Measurements from ENCODE around the gene SUPT7L.
"Not testable (repeated sequence)": the region's sequence is repeated elsewhere in the genome, so short reads cannot be mapped to it uniquely, and the experiment has no call there.

Gene SUPT7L

DNA sequence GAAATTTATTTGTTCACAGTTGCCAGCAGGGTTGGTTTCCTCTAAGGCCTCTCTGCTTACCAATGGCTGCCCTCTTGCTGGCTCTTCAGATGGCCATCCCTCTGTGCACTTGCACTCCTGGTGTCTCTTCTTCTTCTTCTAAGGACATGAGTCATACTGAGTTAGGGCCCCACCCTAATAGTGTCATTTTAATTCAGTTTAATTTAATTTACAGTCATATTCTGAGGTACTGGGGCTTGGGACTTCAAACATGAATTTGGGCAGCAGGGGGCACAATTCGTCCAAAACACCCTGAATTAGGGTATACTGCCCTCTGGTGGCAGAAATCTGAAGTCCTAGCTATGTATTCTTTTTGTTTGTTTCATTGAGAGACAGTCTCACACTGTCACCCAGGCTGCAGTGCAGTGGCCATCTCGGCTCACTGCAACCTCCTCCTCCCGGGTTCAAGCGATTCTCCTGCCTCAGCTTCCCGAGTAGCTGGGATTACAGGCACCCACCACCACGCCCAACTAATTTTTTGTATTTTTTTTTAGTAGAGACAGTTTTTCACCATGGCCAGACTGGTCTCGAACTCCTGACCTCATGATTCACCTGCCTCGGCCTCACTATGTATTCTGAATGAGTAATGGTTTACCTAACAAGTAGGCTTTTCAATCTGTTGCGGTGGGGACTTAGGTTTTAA is 20.1 kb upstream of the SUPT7L start:
- peak; percentile 86 for DNase-seq

DNA sequence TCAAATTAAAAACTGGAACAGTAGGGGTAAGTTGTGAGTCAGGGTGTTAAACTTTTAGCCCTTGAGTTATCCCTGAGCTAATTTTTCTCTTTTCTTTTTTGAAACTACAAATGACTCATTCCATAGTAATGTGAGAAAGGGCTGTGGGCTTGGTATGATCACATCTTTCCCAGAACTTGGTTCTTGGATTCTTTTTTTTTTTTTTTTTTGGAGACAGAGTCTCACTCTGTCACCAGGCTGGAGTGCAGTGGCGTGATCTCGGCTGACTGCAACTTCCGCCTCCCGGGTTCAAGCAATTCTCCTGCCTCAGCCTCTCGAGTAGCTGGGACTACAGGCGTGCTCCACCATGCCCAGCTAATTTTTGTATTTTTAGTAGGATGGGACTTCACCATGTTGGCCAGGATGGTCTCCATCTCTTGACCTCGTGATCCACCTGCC is 18.9 kb upstream of the SUPT7L start:
- not testable (repeated sequence) for DNase-seq

DNA sequence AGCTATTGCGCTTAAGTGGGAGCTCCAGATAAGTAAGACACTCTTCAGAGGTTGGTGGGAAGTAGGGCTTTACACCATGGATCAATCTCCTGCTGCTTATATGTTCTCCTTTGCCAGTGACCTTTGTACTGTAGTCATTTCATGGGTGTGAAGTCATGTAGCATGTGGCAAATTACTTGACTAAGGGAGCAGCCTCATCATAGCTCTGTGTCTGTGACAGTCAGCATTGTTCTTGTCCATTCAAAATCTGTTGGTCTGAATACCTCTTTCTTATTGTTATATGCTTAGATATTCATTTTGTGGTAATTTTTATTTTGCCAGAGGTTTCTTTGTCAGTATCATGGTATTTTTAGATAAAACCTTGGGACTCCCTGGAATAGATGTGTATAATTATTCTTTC is 18.4 kb upstream of the SUPT7L start:
- no peak for DNase-seq

DNA sequence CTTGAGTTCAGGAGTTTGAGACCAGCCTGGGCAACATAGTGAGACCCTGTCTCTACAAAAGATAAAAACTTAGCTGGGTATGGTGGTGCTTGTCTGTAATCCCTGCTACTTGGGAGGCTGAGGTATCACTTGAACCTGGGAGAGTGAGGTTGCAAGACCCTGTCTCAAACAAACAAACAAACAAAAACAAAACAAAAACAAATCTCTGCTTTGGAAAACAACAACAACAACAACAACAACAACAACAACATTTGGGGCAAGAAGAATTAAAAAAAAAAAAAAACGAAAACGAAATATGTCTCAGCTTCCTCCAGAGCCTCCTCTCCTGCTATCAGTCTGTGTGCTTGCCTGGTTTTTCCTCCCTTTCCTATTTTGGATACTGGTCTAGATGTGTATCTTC is 17.2 kb upstream of the SUPT7L start:
- no peak for DNase-seq

DNA sequence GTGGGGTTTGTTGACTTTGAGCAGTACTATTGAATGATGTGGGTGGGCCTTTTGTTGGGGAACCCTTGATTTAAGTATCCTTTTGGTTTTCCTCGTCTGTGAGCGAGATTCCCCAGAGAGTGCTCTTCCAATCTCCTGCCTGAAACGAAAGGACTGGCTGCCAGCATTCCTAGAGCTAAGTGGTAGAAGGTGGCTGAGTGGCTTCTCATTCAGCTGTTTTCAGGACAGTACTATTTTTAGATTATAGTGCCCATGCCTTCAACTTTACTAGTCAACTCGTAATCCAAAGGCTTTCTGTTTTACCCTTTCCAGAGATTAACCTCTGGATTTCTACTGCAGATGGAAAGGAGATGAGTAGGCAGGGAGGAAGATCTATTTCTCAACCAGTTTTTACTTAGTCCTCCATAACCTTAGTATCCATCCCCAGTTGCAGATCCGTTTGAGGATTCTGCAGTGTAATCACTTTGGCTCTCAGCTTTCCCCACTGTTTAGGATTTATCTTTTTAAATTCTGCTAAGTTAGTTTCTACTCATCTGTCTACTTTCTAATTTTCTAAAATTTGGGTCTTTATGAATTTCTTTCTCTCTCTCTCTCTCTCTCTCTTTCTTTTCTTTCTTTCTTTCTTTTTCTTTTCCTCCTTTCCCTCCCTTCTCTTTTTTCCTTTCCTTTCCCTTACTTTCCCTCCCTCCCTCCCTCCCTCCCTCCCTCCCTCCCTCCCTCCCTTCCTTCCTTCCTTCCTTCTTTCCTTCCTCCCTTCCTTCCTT is 9.5 kb upstream of the SUPT7L start:
- no peak for DNase-seq

DNA sequence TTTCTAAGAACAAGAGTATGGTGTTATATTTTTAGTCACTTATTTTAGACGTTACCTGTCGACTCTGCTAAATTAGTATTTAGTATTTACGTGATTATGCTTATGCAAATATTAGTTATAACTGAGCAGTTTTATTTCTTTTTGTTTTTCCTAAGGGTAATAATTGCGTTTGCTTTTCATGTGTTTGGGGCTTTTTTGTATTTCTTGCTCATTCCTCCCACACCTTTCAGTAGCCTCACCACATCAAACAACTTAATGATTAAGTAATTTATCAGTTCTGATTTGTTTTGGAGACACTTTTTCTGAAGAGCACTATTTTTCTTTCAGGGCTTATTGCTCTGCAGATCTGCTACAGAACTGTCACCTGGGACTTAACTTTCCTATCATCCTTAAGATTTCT is 7.8 kb upstream of the SUPT7L start:
- DNase-seq: no peak

DNA sequence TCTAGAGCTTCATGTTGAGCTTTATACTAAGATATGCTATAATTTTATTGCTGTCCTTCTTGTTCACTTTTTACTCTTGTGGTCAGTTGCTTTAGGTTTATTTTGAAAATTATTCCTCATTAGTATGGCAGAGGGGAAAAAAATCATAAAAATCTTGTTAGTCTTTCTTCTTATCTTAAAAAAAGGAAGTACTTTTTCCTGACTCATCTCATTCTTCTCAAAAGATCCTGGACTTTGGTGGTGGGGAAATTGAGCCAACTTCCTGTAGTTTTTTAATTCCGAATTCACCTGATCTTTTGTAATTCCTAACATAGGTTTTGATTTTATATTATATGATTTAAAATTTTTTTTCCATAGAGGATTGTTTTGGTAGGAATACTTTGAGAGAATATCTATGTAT is 4.0 kb upstream of the SUPT7L start:
- no peak for DNase-seq

DNA sequence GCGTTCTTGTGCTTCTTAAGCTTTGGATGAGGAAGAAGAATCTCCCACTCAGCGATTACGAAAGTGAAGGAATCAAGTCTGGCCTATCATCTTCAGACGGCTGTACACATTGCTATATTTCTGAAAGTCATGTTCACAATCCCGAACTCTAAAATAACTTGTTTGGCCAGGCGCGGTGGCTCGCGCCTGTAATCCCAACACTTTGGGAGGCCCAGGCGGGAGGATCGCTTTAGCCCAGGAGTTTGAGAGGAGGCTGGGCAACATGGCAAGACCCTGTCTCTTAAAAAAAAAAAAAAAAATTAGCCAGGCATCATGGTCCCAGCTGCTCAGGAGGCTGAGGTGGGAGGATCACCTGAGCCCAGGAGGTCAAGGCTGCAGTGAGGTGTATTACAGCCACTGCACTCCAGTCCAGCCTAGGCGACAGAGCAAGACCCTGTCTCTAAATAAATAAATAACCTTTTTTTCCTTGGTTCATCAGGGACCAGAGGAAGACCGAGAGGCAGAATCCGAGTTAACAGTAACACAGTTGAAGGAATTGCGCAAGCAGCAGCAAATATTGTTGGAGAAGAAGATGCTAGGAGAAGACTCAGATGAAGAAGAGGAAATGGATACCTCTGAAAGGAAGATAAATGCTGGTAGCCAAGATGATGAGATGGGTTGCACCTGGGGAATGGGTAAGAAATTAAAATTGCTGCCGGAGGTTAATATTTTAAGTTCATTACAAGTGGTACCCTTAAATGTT is 1.4 kb upstream of the SUPT7L start:
- DNase-seq: no peak

DNA sequence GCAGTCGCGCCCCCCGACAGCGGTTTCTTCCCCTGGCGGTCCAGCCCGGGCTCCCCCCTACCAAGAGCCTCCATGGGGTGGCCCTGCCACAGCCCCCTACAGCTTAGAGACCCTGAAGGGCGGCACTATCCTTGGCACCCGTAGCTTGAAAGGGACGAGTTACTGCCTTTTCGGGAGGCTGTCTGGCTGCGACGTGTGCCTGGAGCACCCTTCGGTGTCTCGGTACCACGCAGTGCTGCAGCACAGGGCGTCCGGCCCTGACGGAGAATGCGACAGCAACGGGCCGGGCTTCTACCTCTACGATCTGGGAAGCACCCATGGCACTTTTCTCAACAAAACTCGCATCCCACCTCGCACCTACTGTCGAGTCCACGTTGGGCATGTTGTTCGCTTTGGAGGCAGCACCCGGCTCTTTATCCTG is 750 bp upstream of the SUPT7L start:
- DNase-seq: no peak

DNA sequence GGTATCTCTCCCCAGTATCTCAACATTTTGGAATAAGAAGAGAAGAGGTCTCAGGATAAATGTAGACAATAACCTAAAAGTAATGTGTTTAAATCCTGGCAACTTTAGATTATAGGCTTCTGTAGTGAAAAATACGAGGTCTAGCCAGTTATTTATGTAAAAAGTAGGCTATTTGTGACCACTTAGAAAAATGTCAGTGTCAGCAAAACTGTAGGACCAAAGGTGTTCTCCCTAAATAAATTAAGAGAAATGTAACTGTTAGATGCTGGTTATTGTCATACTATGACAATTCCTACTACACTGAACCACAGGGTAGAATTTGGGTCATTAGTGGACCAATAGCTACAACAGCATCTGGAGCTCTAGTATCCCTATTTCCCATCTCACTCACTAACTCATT is 2.0 kb downstream of the SUPT7L start:
- no peak for DNase-seq

DNA sequence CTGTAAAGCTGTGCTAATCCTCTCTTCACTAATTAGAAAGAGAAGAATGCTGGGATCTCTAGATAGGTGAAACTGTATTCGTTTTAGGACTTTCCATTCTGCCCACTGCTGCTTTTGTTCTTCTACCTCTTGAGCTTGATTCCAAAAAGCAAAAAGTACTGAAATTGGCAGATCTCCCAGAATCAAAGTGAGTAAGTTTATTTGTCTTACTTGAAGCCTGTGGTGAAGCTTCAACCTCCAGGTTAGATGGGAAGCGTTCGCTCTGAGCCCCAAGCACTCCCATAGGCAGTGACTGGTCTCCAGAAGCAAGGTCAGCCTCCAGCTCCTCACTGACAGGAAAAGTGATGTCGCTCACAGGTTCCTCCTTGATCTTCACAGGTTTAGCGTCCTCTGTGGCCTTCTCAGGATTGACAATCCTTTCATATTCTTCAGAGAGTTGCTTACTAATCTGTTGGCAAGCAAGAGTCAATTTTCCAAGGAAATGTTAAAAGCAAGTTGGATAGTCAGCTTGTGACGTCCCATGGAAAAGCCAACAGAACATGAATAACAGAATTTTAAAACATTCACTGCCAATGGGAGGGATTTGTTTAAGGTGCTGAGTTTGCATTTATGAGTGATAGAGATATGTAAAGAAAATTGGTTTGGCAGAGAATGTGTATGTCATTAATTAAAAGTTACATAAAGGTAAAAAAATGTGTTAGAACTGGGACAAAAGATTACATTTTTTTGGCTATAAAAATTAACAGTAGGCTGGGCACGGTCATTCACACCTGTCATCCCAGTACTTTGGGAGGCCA is 8.1 kb downstream of the SUPT7L start:
- no peak for DNase-seq

DNA sequence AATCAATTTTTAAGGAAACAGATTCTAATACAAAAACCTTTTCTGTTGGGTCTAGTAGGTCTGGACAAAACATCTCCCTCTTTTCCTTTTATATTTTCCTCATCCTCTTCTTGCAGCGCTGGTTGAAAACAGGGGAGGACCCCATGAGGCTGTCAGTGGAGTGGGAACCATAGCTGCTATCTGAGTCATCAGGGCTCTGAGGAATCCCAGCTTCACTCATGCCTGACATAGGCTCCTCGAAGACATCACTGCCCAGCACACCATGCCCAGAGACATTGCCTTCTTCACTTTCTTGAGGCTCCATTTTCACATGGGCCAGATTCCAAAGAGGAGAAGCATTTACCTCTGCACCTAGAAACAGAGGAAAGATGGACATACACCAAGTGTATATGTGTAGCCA is 10.0 kb downstream of the SUPT7L start:
- peak; percentile 56 for DNase-seq

DNA sequence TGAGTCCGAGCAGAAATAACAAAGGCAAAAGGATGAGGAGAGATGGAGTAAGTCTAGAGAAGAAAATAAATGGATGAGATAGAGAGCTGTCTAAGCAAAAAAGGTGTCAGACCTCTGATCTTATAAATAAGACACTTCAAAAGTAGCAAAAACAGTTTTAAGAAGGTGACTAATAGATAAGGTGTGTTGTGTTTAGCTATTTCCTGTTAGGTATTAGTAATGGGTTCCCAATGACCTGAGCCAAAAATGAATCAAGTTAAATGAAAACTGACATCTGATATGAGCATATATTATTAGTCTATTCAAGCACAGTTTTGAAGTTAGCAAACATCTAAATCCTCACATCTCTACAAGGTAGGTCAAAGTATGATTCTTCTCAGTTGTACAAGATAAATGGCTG is 10.6 kb downstream of the SUPT7L start:
- DNase-seq: no peak

DNA sequence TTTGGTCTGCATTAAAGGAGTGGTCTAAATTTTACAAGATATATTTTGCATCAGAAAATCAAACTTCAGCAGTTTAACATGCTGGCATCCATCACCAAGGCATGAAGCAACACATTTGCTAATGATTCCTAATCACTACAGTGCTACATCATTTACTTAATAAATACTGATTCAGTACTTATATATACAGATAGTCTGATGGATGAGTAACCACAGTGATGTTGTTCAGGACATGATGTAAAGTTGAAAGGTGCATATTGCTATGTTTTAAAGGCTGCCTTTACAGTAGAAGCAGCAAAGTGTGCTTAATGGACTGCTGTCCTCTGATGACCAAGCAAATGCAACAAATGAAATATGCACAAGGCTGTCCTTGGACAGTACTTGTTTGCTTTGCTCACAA is 11.1 kb downstream of the SUPT7L start:
- DNase-seq: no peak

DNA sequence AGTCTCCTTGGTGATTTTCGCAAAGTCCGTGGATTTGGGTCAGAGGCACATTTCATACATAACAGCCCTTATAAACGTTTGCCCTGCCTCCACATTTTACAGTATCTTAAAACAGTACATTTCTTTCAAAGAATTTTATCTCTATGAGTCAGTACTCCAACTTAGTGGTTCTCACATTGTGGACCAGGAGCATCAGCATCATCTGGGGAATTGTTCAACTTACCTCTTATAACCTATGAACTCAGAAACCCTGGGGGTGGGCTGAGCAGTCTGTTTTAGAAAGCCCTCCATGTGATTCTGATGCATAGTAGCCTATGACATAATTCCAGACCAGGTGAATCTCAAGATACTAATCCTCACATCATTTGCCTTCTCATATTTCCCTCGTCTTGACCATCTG is 12.4 kb downstream of the SUPT7L start:
- no peak for DNase-seq

DNA sequence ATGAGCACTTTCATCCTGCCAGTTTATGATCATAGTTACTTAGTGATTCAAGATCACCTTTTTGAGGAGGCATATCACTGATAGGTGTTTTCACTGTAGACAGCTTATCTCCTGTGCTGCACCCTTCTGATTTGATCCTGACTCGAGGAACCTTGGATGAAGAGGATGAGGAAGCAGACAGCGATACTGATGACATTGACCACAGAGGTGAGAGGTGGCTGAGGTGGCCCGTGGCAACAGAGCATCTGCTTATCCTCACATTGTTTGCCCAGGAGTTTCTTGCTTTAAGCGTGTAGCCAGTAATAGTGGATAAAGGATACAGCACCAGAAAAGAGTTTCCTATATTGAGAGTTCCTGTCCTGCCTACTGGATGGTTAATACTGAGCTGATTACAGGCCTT is 15.7 kb downstream of the SUPT7L start:
- no peak for DNase-seq

DNA sequence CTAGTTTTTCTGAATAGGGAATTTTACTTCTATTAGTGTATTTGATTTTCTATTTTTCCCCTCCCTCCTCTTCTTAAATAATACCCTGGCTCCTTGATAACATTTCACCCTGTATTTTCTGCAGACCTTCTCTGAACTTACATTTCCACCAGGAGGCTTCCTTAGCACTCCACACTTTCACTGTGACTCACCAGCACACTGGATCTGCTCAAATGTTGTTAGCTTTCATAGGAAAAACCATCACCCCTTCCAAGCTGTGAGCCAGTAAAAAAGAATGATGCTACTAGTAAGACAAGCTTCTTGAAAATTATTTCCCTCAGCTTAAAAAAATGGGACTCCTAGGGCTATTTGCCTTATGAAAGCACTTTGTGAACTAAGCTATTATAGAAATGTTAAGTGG is 16.1 kb downstream of the SUPT7L start:
- no peak for DNase-seq

DNA sequence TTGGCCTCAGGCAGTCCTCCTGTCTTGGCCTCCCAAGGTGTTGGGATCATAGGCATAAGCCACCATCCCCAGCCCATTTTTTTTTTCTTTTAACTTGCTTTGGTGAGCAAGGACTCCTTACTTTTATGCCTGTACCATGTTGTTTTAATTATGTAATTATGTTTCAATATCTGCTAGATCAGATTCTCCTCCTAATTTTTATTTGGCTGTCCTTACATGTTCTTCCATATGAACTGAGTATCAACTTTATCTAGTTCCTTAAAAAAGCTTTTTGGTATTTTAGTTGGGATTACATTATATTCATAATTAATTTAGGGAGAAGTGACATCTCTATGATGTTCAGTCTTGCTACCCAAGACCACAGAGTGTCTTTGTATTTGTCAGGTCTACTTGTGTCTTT is 18.2 kb downstream of the SUPT7L start:
- no peak for DNase-seq

DNA sequence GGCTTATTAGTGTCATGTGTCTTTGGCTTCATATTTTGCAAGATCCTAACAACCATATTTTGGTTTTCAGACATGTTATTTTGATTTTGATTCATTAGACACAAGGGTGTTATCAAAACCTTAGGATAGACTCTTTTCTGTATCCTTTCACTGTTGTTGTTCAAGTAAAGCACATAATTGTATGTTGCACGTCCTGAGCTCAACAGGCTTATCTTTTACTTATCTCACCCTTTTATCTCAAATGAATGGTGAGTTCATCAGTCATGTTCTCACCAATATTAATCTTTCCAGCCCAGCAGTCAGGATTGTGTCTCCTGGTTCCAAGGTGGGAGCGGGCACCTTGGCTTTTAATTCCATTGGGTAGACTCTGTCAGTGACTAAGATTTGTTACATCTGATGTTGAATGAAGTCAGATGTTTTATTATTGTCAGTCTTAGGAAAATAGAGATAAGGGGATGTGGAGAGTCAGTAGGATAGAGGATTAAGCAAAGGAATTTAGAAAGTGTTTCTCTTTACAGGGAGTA is 22.6 kb downstream of the SUPT7L start:
- DNase-seq: no peak

DNA sequence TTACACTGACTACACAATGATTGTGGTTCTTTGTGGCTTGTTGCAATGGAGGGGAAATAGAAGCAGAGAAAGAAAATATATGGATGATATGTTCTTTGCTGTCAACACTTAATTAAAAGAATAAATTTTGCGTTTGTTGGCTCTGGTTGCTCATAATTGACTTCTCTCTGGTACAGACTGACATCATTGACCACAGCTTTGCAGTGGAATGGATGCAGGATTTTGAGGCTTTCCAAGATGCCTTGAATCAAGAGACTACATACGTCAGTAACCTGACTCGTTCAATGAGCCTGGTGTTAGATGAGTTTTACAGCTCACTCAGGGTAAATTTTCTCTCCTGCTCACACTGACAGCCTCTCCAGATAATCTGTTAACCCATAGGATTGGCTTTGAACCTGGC is 24.7 kb downstream of the SUPT7L start:
- no peak for DNase-seq

DNA sequence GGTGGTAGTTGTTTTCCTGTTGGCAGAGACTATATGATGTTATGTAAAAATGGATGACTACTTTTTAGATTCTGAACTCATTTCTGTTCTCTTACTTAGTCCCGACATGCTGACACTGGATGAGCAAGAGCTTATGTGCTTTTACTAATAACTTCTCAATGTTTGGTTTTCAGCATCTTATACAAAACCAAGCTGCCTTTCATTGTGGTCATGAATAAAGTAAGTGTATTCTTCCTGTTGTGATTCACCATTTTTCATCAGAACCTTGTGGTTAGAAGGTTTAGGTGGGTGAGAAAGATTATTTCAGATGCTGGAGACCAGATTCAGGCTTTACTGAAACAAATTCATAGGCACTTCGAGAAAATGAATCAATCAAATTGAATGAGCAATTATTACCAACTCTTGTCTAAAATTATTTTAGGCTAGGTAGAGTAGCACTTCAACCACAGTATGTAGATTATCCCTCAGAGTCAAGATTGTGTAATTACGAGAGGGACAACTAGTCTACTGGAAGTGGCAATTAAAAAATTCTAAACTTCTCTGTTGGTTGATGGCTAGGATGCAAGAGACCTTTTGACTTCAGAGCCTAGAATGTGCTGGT is 25.3 kb downstream of the SUPT7L start:
- DNase-seq: no peak

DNA sequence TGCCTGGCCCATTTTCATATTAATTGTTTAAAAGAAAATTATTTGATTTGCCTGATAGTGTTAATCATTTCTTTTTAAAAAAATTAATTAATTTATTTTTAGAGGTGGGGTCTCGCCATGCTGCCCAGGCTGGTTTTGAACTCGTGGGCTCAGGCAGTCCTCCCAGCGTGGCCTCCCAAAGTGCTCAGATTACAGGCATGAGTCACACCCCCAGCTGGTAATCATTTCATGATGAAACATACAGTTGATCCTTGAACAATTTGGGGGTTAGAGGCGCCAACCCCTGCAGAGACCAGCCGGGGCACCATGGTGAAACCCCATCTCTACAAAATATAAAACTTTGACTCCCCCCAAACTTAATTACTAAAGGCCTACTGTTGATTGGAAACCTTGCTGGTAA is 26.6 kb downstream of the SUPT7L start:
- no peak for DNase-seq

DNA sequence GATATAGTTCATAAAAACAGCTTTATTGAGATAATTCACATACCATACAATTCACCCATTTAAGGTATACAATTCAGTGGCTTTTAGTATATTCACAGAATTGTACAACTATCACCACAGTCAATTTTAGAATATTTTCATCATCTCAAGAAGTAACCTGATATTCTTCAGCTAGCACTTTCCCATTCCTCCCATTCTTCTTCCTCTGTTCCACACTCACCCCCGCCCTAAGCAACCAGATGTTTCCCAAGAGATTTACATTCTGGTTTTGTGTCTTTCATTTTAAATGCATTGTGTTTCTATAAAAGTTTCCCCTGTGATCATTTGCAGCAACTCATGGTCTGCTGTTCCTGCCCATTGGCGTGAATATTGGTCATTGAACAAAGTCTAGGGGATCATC is 29.1 kb downstream of the SUPT7L start:
- DNase-seq: no peak
